ENCODE data around the gene SNTB2. TPM values are rescaled to one million over a fixed set of nuclear protein-coding genes. Genes with fewer than 3 reads are reported as not detected.

Gene SNTB2
- total and polyA plus RNA-seq, 2 of the 13 experiments (the other 11 are each of a cell fraction or from before 2014, with no cell fraction given): 11.5 to 19.2 TPM

DNA sequence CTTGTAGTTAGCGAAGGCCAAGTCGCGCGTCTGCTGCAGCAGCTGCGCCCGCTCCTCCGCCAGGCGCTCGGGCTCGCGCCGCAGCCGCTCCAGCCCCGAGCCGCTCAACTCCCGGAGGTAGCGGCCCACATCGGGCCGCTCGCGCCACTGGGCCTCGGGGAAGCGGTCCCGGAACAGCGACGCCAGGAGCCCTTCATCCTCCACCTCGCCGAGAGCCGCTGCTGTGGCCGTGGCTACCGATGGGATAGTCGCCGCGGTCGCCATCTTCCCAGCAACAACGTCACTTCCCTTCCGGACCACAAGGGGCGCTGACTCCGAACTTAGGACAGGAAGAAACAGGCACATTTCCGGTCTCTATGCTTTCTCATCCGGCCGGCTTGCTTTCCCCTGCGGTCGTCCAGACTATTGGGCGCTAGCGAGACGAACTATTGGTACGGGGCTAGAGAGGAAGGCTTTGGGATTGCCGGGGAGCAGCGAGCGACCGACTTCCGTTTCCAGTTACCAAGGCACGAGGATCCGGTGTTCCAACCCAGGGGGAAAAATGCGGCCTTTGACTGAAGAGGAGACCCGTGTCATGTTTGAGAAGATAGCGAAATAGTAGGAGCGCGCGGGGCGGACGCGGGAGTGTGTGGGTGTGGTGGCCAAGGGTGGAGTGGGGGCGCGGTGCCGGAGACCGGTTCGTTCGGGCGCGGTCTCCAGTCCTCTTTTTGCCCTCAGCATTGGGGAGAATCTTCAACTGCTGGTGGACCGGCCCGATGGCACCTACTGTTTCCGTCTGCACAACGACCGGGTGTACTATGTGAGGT is 152.5 kb downstream of the SNTB2 start, which contains the start of the genes COG8 and NIP7 (continued):
- TF ChIP-seq ZNF503 (CRISPR knock-in tag; IDR thresholded peaks at IDR 0.05) (peak; percentile 90), ZNF672 (CRISPR knock-in tag; IDR thresholded peaks at IDR 0.05) (0 out of 2 replicates have a peak, but pooled peaks have one; percentile 31), ATF5 (CRISPR knock-in tag; IDR thresholded peaks at IDR 0.05; ENCODE audit: low read depth) (no peak; the same call in 1 of the 2 replicates), HOXA5 (CRISPR knock-in tag; IDR thresholded peaks at IDR 0.05) (peak; percentile 85), FLYWCH1 (CRISPR knock-in tag; IDR thresholded peaks at IDR 0.05) (no peak), PRPF4 (IDR thresholded peaks at IDR 0.05; ENCODE audit: low read depth, low read length, poor library complexity, severe bottlenecking) (no peak), PBX2 (CRISPR knock-in tag; IDR thresholded peaks at IDR 0.05) (peak; percentile 45; the same call in 1 of the 2 replicates), EHMT2 (IDR thresholded peaks at IDR 0.05; ENCODE audit: borderline replicate concordance, low read depth, low read length) (no peak), MXD3 (CRISPR knock-in tag; IDR thresholded peaks at IDR 0.05) (no peak; the same call in none of the 2 replicates), NR2F2 (IDR thresholded peaks at IDR 0.05; ENCODE audit: borderline replicate concordance, low read depth) (no peak), GRHL1 (CRISPR knock-in tag; conservative IDR thresholded peaks at IDR 0.05) (no peak), ZNF678 (CRISPR knock-in tag; IDR thresholded peaks at IDR 0.05) (peak; percentile 81; the same call in 1 of the 2 replicates), ZNF501 (CRISPR knock-in tag; IDR thresholded peaks at IDR 0.05) (peak; percentile 94)
- TF ChIP-seq, protein P1, sequence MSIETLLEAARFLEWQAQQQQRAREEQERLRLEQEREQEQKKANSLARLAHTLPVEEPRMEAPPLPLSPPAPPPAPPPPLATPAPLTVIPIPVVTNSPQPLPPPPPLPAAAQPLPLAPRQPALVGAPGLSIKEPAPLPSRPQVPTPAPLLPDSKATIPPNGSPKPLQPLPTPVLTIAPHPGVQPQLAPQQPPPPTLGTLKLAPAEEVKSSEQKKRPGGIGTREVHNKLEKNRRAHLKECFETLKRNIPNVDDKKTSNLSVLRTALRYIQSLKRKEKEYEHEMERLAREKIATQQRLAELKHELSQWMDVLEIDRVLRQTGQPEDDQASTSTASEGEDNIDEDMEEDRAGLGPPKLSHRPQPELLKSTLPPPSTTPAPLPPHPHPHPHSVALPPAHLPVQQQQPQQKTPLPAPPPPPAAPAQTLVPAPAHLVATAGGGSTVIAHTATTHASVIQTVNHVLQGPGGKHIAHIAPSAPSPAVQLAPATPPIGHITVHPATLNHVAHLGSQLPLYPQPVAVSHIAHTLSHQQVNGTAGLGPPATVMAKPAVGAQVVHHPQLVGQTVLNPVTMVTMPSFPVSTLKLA (IDR thresholded peaks at IDR 0.05): peak; percentile 88
- TF ChIP-seq, protein P2, sequence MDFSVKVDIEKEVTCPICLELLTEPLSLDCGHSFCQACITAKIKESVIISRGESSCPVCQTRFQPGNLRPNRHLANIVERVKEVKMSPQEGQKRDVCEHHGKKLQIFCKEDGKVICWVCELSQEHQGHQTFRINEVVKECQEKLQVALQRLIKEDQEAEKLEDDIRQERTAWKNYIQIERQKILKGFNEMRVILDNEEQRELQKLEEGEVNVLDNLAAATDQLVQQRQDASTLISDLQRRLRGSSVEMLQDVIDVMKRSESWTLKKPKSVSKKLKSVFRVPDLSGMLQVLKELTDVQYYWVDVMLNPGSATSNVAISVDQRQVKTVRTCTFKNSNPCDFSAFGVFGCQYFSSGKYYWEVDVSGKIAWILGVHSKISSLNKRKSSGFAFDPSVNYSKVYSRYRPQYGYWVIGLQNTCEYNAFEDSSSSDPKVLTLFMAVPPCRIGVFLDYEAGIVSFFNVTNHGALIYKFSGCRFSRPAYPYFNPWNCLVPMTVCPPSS (IDR thresholded peaks at IDR 0.05): no peak
- TF ChIP-seq, protein P3, sequence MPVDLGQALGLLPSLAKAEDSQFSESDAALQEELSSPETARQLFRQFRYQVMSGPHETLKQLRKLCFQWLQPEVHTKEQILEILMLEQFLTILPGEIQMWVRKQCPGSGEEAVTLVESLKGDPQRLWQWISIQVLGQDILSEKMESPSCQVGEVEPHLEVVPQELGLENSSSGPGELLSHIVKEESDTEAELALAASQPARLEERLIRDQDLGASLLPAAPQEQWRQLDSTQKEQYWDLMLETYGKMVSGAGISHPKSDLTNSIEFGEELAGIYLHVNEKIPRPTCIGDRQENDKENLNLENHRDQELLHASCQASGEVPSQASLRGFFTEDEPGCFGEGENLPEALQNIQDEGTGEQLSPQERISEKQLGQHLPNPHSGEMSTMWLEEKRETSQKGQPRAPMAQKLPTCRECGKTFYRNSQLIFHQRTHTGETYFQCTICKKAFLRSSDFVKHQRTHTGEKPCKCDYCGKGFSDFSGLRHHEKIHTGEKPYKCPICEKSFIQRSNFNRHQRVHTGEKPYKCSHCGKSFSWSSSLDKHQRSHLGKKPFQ (CRISPR knock-in tag; IDR thresholded peaks at IDR 0.05; ENCODE audit: insufficient replicate concordance): peak; percentile 35
